Measurements from ENCODE around the gene MCL1. TPM values are rescaled to one million over a fixed set of nuclear protein-coding genes. Genes with fewer than 3 reads are reported as not detected.
A peak's percentile ranks its signal among the peaks of the same experiment; 100 is the strongest.

MCL1 gene
- total RNA-seq, 2 donors from 2014 or later, result 161 to 168 TPM

- TF ChIP-seq POLR2A (IDR thresholded peaks at IDR 0.05) (no peak), POLR2AphosphoS5 (IDR thresholded peaks at IDR 0.05) (no peak), CTCF (IDR thresholded peaks at IDR 0.05) (no peak)
- Histone ChIP-seq H3K4me1 (replicated peaks) (peaks cover 51% of the 10 kb centered on the region), H3K9me3 (no peaks in the 10 kb centered on the region), H3K27me3 (replicated peaks; ENCODE audit: insufficient read depth) (no peaks in the 10 kb centered on the region), H3K4me3 (no peak overlapping the region), H3K36me3 (no peaks in the 10 kb centered on the region), H3K27ac (peak overlapping the region; percentile 100)
- DNase-seq (ENCODE audit: low spot score), result no peak
- 65% methylated on average over 5 of the region's 5 CpGs for WGBS
- intact Hi-C loops (cut with DNase I), result loop anchor here (5.0 kb wide), 1 partner anchor 248 kb away; no protein-coding TSS in a partner anchor
Observed at GRCh38 chr1:150564051-150564991, 15.1 kb downstream of the MCL1 start.

- DNase-seq (ENCODE audit: low spot score), result peak; percentile 75
- H3K9me3 ChIP-seq, result no peaks in the 10 kb centered on the region
- peak overlapping the region; percentile 100 for H3K27ac ChIP-seq
- no peak overlapping the region for H3K4me3 ChIP-seq
- TF ChIP-seq CTCF (IDR thresholded peaks at IDR 0.05), result no peak
- TF ChIP-seq POLR2AphosphoS5 (IDR thresholded peaks at IDR 0.05), result peak; percentile 8
- WGBS, result 20% methylated on average over 4 of the region's 4 CpGs
- no peaks in the 10 kb centered on the region for H3K27me3 ChIP-seq (replicated peaks; ENCODE audit: insufficient read depth)
- intact Hi-C loops (cut with DNase I), result loop anchor here (2.0 to 5.0 kb wide), 2 partner anchors 15 to 249 kb away; partner anchors contain the start of gene MCL1
- H3K4me1 ChIP-seq (replicated peaks), result peaks cover 48% of the 10 kb centered on the region
- H3K36me3 ChIP-seq, result no peaks in the 10 kb centered on the region
Observed at GRCh38 chr1:150563340-150564038, 15.9 kb downstream of the MCL1 start.

GRCh38 chr1:150562446-150563339 lies 16.7 kb downstream of the MCL1 start:
- peaks cover 46% of the 10 kb centered on the region for H3K4me1 ChIP-seq (replicated peaks)
- no peaks in the 10 kb centered on the region for H3K36me3 ChIP-seq
- peak overlapping the region; percentile 100 for H3K27ac ChIP-seq
- peak overlapping the region; percentile 31 to 43 for H3K4me3 ChIP-seq
- intact Hi-C loops (cut with DNase I), result loop anchor here (2.0 to 5.0 kb wide), 2 partner anchors 16 to 250 kb away; partner anchors contain the start of gene MCL1
- no peaks in the 10 kb centered on the region for H3K27me3 ChIP-seq (replicated peaks; ENCODE audit: insufficient read depth)
- no peak for DNase-seq (ENCODE audit: low spot score)
- no peak for TF ChIP-seq CTCF (IDR thresholded peaks at IDR 0.05)
- TF ChIP-seq POLR2A (IDR thresholded peaks at IDR 0.05), result no peak
- no peak for TF ChIP-seq POLR2AphosphoS5 (IDR thresholded peaks at IDR 0.05)
- WGBS, result 13% methylated on average over 4 of the region's 4 CpGs
- H3K9me3 ChIP-seq, result no peaks in the 10 kb centered on the region

GRCh38 chr1:150561974-150562445 lies 17.4 kb downstream of the MCL1 start:
- no peaks in the 10 kb centered on the region for H3K27me3 ChIP-seq (replicated peaks; ENCODE audit: insufficient read depth)
- peak; percentile 97 for DNase-seq (ENCODE audit: low spot score)
- TF ChIP-seq POLR2AphosphoS5 (IDR thresholded peaks at IDR 0.05), result peak; percentile 99
- TF ChIP-seq POLR2A (IDR thresholded peaks at IDR 0.05), result peak; percentile 56
- TF ChIP-seq CTCF (IDR thresholded peaks at IDR 0.05), result no peak
- WGBS, result under 1% methylated on average over 14 of the region's 18 CpGs
- H3K4me3 ChIP-seq, result peak overlapping the region; percentile 31 to 43
- intact Hi-C loops (cut with DNase I), result loop anchor here (2.0 to 5.0 kb wide), 3 partner anchors 17 to 250 kb away; partner anchors contain the start of gene MCL1
- no peaks in the 10 kb centered on the region for H3K36me3 ChIP-seq
- peaks cover 40% of the 10 kb centered on the region for H3K4me1 ChIP-seq (replicated peaks)
- H3K9me3 ChIP-seq, result no peaks in the 10 kb centered on the region
- peak overlapping the region; percentile 100 for H3K27ac ChIP-seq

Data from prostate gland (tissue), 2 donors.